HuH-7.5 (cell line): ENCODE results near the gene SPEG.

Experiments
- DNase-seq: peaks from one replicate; pipeline ENCODE4 v3.0.0; 2011; ENCODE audit warnings: low spot score

The SPEG gene

DNA sequence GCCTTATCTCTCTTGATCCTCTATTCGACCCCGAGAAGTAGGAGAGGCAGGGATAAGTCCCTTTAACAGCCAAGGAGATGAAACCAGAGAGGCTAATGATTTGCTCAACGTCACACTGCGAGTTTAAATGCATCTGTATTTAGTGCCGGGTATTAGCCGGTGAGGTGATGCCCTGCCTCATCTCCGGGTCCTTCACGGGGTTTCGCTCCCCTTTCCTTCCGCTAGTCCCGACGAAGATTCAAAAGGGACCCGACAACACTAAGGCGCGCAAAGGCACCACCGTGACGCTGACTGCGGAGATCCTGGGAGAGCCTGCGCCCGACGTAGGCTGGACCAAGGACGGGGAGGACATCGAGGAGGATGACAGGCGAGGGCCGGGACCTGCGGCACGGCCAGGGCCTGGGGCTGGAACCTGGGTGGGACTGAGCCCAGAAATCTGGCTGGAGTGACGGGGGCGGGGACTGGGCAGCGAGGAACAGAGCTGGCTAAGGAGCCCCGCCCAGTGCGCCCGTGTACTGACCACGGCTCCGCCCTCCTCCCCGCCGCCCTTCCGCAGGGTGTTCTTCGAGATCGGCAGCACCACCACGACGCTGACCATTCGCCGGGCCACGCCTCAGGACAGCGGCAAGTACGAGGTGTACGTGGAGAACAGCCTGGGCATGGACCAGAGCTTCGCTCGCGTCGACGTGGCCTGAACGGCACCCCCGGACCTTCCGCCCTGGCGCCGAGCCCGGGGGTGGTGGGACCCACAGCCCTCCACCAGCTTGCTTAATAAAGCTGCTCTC is 63.0 kb downstream of the SPEG start:
- peak; percentile 97 for DNase-seq

GRCh38 chr2:219498280-219499057 is 63.8 kb downstream of the SPEG start, which contains the start of gene GMPPA:
GMPPA (plus strand) TSS chr2:219498891; CDS start chr2:219499976, 1,085 bp downstream.
- peak; percentile 99 for DNase-seq

- no peak for DNase-seq
These were observed 64.3 kb downstream of the SPEG start for GRCh38 chr2:219499058-219499307.

GRCh38 chr2:219499555-219499954 is 64.9 kb downstream of the SPEG start:
- no peak for DNase-seq

DNA sequence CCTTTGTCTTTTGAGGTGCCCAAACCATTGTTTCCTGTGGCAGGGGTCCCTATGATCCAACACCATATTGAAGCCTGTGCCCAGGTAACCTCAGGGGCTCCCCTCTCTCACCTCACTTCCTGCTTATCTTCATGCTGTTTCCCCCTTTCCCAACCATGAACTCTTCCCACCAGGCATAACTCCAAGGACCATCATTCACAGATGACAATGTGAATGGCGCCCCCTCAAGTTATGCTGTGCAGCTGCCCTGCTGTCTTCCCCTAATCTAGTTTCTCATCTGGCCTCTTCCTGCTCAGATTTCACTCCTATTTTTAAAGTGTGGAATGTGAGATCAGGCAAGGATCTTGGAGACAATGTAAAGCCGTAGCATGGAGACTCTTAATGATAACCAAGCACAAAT is 65.5 kb downstream of the SPEG start:
- no peak for DNase-seq

DNA sequence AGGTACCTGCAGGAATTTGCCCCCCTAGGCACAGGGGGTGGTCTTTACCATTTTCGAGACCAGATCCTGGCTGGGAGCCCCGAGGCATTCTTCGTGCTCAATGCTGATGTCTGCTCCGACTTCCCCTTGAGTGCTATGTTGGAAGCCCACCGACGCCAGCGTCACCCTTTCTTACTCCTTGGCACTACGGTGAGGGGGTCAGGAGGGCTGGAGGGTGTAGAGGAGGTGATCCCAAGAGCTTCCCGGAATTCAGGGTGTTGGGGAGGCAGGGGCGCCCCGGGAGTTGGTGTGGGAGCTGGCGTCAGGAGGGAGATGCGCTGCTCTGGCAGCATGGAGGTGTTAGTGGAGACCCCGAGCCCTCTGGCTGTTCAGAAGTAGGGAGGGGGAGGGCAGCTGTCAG is 67.2 kb downstream of the SPEG start:
- DNase-seq, result no peak

GRCh38 chr2:219502618-219503017 is 68.0 kb downstream of the SPEG start:
- DNase-seq, result no peak

- no peak for DNase-seq
These were observed 70.9 kb downstream of the SPEG start for GRCh38 chr2:219505585-219505984.

DNA sequence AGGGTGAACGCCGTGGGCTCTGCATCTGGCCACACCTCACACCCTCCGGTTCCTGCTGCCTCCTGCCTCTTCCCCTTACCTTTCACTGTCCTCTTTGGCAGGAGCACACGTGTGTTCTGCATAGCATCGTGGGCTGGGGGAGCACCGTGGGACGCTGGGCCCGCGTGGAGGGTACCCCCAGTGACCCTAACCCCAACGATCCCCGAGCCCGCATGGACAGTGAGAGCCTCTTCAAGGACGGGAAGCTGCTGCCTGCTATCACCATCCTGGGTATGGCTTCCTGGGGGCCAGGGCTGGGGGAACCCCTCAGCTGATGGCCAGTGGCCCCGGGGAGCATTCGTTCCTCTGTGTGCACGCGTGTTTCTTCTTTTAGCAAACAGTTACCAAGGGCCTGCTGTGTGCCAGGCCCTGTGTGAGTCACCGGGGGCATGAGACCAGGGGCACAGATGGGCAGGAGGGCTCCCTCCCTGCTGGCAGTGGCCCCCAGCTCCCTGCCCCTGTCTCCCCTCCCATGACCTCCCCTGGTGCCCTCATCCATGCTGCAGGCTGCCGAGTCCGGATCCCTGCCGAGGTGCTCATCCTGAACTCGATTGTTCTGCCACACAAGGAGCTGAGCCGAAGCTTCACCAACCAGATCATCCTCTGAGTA is 71.6 kb downstream of the SPEG start:
- no peak for DNase-seq

DNA sequence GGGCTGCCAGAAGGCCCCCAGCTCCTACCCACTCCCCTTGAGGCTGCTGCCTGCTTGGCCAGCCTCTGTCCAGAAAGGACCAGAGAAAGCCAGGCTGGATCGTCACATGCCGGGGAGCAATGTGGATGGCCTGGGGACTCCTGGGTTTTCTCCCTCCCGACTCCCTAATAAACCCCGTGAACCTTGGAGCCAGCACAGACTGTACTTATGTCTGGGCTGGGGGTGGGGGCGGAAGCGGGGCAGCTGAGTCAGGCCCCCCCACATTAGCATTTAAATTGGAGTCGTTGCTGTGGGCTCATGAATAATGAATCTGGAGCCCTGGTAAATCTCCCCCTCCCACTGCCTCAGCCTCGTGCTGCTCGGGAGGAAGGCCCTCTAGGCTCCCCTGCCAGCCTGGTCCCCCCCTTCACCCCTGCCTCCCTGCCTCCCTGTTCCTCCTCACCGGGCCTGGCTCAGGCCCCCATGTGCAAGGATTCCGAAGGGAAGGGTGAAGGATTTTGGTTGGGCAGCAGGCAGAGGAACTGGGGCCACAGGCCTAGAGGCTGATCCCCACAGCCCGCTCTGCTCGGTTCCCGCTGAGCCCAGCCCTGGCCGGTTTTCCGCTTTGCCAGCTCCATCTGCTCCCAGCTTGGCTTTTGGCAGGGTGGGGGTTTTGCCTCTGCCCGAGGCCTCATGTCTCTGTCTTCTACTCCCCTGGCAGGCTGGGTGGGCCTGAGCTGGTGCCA is 72.3 kb downstream of the SPEG start:
- no peak for DNase-seq

DNA sequence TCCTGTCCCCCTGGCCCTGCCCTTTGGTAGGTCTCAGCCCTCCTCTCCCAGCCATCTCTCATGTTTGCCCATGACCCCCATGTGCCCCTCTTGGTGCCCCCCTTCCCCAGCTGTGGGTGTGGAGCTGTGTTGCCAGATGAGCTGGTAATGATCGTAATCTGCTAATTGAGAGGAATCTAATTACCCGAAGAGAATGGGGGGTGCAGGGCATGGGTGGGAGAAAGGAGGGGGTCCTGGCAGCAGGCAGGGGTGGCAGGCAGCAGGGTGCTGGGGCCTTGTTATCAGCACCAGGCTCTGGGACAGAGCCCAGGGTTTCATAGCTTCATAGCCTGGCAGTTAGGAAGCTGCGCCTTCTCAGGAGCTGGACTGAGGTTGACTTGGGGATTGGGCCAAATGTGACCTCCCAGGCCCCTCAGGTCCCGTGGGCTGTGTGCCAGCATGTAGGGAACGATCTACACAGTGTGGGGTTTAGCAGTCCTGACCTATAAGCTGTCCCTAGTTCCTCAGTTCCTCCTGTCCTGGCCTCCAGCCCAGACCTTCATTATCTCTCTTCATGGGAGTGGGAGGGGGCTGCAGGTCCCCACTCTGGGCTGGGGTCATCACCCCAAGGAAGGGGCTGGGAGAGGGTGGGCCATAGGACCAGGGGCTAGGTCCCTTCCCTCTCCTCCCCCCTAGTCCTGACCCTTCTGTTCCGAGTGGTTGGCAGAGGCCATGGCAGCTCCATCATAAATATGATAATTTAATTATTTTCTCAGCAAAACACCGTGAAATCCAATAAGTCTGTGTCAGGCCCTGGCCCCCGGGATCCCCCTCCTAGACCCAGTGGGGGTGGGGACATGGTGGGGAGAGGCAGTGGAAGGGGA is 73.2 kb downstream of the SPEG start:
- no peak for DNase-seq

- DNase-seq, result no peak
These were observed 73.7 kb downstream of the SPEG start for GRCh38 chr2:219508444-219508734.

DNA sequence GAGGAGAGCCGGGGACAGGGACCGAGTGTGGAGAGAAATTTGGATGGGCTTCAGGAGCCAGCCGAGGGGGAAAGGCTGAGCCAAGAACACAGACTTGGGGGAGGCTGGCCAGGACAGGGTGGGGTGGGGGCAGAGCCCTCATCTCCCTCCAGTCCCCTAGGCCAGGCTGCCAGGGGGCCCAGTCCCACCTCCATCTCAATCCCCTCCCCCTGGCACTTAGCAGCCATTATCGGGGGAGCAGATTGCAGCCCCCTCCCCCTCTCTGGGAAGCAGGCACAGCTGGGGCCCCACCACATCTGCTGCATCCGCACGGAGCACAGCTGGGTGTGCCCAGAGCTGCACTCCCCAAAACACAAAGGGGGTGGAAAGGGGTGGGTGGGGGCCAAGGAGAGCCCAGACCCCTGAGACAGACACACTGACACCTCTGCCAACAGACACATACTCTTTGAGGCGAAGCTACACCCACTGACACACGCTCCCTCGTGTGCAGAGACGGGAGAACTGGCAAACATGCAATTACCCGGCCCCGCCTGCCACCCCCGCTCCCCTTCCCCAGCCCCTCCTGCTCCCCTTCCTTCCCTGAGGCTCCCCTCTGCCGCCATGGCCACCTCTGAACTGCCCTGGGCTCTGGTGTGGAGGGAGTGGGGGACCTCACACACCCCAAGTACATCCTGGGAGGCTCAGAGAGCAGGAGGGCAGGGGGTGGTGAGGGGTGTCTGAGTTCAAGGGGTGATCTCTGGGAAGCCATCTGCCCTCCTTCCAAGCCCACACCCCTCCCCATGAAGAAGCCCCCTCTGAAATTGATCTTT is 74.5 kb downstream of the SPEG start:
- no peak for DNase-seq

GRCh38 chr2:219509780-219510511 is 75.3 kb downstream of the SPEG start:
- DNase-seq, result peak; percentile 89

DNA sequence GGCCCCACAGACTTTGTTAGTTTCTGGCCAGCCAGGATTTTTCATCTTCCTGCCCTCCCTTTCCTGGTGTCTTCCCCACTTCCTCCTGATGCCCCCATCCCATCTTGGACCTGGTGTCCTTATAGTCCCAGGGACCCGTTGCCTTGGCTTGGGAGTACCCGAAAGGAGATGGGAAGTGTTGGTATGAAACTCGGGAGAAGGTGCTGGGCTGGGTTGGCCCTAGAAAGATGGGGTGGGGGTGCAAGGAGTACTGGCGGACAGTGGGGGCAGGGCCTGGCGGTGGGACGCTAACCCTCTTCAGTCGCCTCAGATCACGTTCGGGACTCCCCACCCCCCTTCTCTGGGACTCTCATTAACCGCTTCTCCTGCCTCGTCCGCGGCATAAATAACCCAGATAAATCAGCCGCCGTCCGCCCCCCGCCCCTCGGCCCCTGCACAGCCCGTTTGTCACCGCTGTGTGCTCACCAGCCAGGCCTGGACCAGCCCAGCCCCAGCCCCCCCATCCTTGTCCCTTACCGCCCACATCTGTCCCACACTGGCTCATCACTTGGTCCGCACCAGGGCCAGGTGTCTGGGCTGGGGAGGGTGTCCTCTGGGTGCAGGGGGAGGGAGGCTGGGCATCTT is 76.0 kb downstream of the SPEG start:
- DNase-seq, result no peak

- no peak for DNase-seq
These were observed 77.1 kb downstream of the SPEG start for GRCh38 chr2:219511547-219512325.

DNA sequence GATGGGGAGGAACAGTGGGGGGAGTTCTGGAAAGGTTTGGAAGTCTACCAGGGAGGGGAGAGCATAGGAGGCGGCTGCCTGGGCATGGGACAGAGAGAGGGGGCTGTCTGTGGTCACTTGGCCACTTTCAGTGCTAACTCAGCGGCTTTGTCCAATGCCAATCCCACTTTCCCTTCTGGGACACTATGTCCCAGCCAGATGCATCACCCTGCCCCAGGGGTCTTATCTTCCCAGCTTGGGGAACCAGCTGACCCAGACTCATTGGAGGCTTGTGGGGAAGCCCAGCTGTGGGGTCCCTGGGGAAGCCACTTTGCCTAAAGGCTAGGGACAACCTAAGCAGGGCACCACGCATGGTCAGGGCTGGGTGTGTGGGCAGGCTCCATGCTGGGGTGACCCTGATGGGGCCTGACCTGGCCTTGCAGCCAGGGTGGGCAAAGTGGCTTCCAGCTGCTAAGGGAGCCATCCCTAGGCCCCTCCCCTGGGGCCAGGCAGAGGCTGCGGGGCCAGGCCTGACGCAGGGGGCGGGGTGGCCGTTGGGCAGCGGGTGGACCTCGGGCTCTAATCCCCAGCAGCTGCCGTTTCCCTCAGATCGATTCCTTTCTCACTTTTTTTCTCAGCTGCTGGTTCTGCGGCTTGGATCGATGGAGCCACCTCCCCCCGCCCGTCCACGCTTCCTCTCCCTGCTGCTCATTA is 78.0 kb downstream of the SPEG start:
- no peak for DNase-seq

DNA sequence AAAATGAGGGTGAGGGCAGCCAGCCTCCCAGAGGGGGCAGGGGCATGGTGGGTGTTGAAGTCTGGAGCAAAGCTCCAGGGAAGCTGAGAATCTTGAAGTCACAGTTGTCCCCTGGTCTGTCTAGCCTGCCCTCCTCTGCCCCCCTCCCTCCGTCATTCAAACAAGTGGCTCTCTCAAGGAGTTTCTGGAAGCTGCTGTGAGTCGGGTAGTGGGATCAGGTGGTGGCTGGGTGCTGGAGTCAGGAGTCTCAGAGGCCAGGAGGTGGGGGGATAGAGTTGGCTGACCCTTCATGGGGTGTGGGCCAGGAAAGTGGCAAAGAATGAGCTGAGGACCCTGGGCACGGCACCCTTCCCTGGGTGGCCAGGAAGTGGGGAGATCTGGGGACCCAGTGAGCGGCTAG is 79.1 kb downstream of the SPEG start:
- DNase-seq, result no peak
